G401 (cell line): ENCODE data around the gene CCDC24. TPM values are rescaled to one million over a fixed set of nuclear protein-coding genes. Genes with fewer than 3 reads are reported as not detected.

Experiments
- total RNA-seq: library from RNA; depleted of rRNA; stranded (reverse); fragments of >200 nt; shearing (Covaris generic); gene quantifications from 2 replicates; pipeline ENCODE4 v1.2.3, GENCODE V29; 2014; rRNA removed

Gene CCDC24
- total RNA-seq, 1 experiment from 2014 or later: 8.1 TPM

Other genes with a start within 250 kb of the CCDC24 start
- gene ARTN, start 57.8 kb upstream of the CCDC24 start, total RNA-seq: not detected in 2 replicates
- gene IPO13, start 44.6 kb upstream of the CCDC24 start, total RNA-seq: 15.9 and 22.6 TPM in 2 replicates
- 43.0 and 47.6 TPM in 2 replicates for gene DPH2, start 21.6 kb upstream of the CCDC24 start, total RNA-seq
- gene ATP6V0B, start 16.6 kb upstream of the CCDC24 start, total RNA-seq: 133 and 183 TPM in 2 replicates
- 38.9 and 56.4 TPM in 2 replicates for gene B4GALT2, start 12.4 kb upstream of the CCDC24 start, total RNA-seq
- gene SLC6A9, start 39.9 kb downstream of the CCDC24 start, total RNA-seq: 0.55 and 1.7 TPM in 2 replicates
- gene KLF17, start 127.2 kb downstream of the CCDC24 start, total RNA-seq: not detected in 2 replicates
- gene KLF18, start 150.0 kb downstream of the CCDC24 start, total RNA-seq: not detected in 2 replicates
- 39.5 and 43.0 TPM in 2 replicates for gene DMAP1, start 221.9 kb downstream of the CCDC24 start, total RNA-seq